Kidney (tissue), 14 donors: ENCODE data around the gene HSPA1B. TPM values are rescaled to one million over a fixed set of nuclear protein-coding genes. Genes with fewer than 3 reads are reported as not detected.
A peak's percentile ranks its signal among the peaks of the same experiment; 100 is the strongest.

Experiments
- DNase-seq, 5 donors: peaks; one replicate each; pipeline ENCODE4 v3.0.0-alpha.2; 2013 to 2020
- FAIRE-seq: peaks from 2 replicates; lab custom pipeline; 2012; peaks lifted over from hg19 to GRCh38; lab: Jason Lieb, UNC
- H3K27ac ChIP-seq, 2 donors: one replicate each; pipeline ENCODE4 v1.7.0; 2013; ENCODE audit warnings: low read depth in 2 of 2, low read length in 2 of 2, inconsistent platforms in 1 of 2
- H3K27me3 ChIP-seq: one replicate; pipeline ENCODE4 v1.7.1; 2013; ENCODE audit warnings: low read length, inconsistent platforms; ENCODE audit not compliant: control insufficient read depth, insufficient read depth
- H3K36me3 ChIP-seq, 3 donors: one replicate each; pipeline versions ENCODE4 v1.7.0 to v1.7.1; 2013; ENCODE audit warnings: low read length in 3 of 3, control low read depth in 1 of 3, inconsistent platforms in 1 of 3; ENCODE audit not compliant: insufficient read depth in 3 of 3, control insufficient read depth in 2 of 3
- H3K4me1 ChIP-seq, 3 donors: one replicate each; pipeline versions ENCODE4 v1.7.0 to v1.7.1; 2013; ENCODE audit warnings: low read length in 3 of 3, inconsistent platforms in 1 of 3, low read depth in 1 of 3; ENCODE audit not compliant: control insufficient read depth in 2 of 3, insufficient read depth in 2 of 3
- H3K4me3 ChIP-seq, 3 donors: one replicate each; pipeline versions ENCODE4 v1.7.0 to v1.8.1; 2013; ENCODE audit warnings: low read length in 3 of 3, control low read depth in 1 of 3, inconsistent platforms in 1 of 3
- H3K9ac ChIP-seq, 3 donors: one replicate each; pipeline versions ENCODE4 v1.7.0 to v1.7.1; 2013; ENCODE audit warnings: low read length in 3 of 3, control low read depth in 1 of 3, inconsistent platforms in 1 of 3
- H3K9me3 ChIP-seq, 3 donors: one replicate each; pipeline versions ENCODE4 v1.7.0 to v1.7.1; 2013; ENCODE audit warnings: low read length in 3 of 3, control low read depth in 1 of 3, inconsistent platforms in 1 of 3; ENCODE audit not compliant: control insufficient read depth in 2 of 3, insufficient read depth in 1 of 3
- CTCF ChIP-seq: IDR thresholded peaks from 3 replicates; pipeline ENCODE4 v1.5.1; 2012; ENCODE audit warnings: mild to moderate bottlenecking, moderate library complexity, borderline replicate concordance; ENCODE audit not compliant: insufficient read depth; ENCODE audit errors: extremely low read depth
- intact Hi-C: fragments of 100-400 bp; cut with DNase I; formaldehyde crosslinking; loops from one replicate; pipeline ENCODE4 v1.11.1; 2022
- polyA plus RNA-seq: library from polyadenylated mRNA; stranded (reverse); fragments of 350-450 nt; fragmentation: Illumina TruSeq; extraction: RNeasy Lipid Tissue Mini Kit (QIAGEN cat#74804); gene quantifications from one replicate; pipeline ENCODE4 v1.2.3, GENCODE V29; 2014; ENCODE audit warnings: low read depth, low replicate concordance; ENCODE audit not compliant: insufficient read depth
- total RNA-seq: library from RNA; stranded (reverse); fragmentation: NEBNext Ultra II Directional; extraction: Animal tissue kit (Norgen Biotek cat#: 25700); gene quantifications from one replicate; pipeline ENCODE4 v1.2.1, GENCODE V29; 2021
- donor health status: control.
- donor health status: control.
- donor health status: control.
- donor health status: control.
- donor health status: control.
- donor health status: DM: yes; HTN: yes; CAD: no.
- donor health status: Normal renal cell carcinoma (clear cell type).

HSPA1B gene
- total and polyA plus RNA-seq, 2 donors from 2014 or later = 142 to 175 TPM

GRCh38 chr6:31871046-31871659 is 43.6 kb downstream of the HSPA1B start:
- TF ChIP-seq CTCF = no peak
- intact Hi-C loops = no loop called here
- Histone ChIP-seq H3K27me3 (no peaks in the 10 kb centered on the region), H3K9ac (no peak overlapping the region), H3K4me1 (peaks cover 0 to 6% (median under 1%) of the 10 kb centered on the region in 3 donors), H3K36me3 (peaks cover 0 to 6% (median 0%) of the 10 kb centered on the region in 3 donors), H3K4me3 (no peak overlapping the region), H3K9me3 (no peaks in the 10 kb centered on the region), H3K27ac (no peak overlapping the region)
- FAIRE-seq (no peak), DNase-seq (peak in 1 of 5 donors; percentile 69)

GRCh38 chr6:31874084-31874670 is 46.6 kb downstream of the HSPA1B start:
- H3K4me3 ChIP-seq = no peak overlapping the region
- peaks cover 0 to 5% (median 0%) of the 10 kb centered on the region in 3 donors for H3K36me3 ChIP-seq
- no peak overlapping the region for H3K9ac ChIP-seq
- intact Hi-C loops = no loop called here
- TF ChIP-seq CTCF = no peak
- no peaks in the 10 kb centered on the region for H3K27me3 ChIP-seq
- peaks cover 0 to 12% (median 0%) of the 10 kb centered on the region in 3 donors for H3K4me1 ChIP-seq
- no peak overlapping the region for H3K27ac ChIP-seq
- FAIRE-seq (no peak), DNase-seq (no peak)
- H3K9me3 ChIP-seq = no peaks in the 10 kb centered on the region

GRCh38 chr6:31874836-31875572 is 47.5 kb downstream of the HSPA1B start:
- no peak for DNase-seq
- intact Hi-C loops = no loop called here
- no peak for FAIRE-seq
- Histone ChIP-seq H3K4me3 (no peak overlapping the region), H3K9me3 (no peaks in the 10 kb centered on the region), H3K27me3 (no peaks in the 10 kb centered on the region), H3K4me1 (peaks cover 0 to 12% (median 0%) of the 10 kb centered on the region in 3 donors), H3K27ac (no peak overlapping the region), H3K9ac (no peak overlapping the region), H3K36me3 (peaks cover 0 to 3% (median 2%) of the 10 kb centered on the region in 3 donors)
- no peak for TF ChIP-seq CTCF
